ENCODE results near the gene PFDN2. TPM values are rescaled to one million over a fixed set of nuclear protein-coding genes. Genes with fewer than 3 reads are reported as not detected.
"Not testable (repeated sequence)": the region's sequence is repeated elsewhere in the genome, so short reads cannot be mapped to it uniquely, and the experiment has no call there.

PFDN2 gene
- total and polyA plus RNA-seq, 7 donors, result 40.7 to 115 (median 63.4) TPM

DNA sequence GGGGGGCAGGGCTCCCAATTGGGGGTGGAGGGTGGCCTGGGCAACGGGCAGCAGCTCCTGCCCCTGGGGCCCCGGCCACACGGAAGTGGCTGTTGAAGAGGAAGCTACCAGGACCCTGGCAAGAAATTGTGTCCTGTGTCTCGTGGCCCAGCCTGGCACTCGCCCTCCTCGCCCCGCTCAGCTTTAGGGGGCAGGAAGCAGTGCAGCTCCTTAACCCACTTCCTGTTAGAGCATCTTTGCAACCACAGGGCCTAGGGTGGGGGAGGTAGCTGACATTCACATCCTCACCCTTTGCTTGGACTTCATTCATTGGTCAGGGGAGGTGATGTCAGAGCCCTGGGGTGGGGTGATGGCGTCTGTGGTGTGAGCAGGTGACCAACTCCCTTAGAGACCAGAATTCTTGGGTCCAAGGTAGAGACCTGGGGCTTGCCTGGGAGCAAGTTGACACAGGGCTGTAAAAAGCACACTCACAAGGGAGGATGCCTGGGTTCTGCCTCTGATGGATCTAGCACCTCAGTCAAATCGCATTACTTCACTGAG is 48.0 kb downstream of the PFDN2 start, which contains the start of gene ARHGAP30:
TSS of gene ARHGAP30 (minus strand) at position 161 of the 540 bp plus-strand sequence. CDS start 267 bp downstream, outside the sequence.
- peak within 1 kb of the TSS in 3 of 4 donors; percentile 16 to 42 (median 31) for H3K4me3 ChIP-seq
- peak; percentile 83 for DNase-seq
- TF ChIP-seq EP300 (IDR thresholded peaks at IDR 0.05) (no peak), POLR2A (IDR thresholded peaks at IDR 0.05) (no peak), POLR2AphosphoS5 (IDR thresholded peaks at IDR 0.05) (peak in 2 of 4 donors; percentile 14 to 47)
- TF ChIP-seq, protein P1, sequence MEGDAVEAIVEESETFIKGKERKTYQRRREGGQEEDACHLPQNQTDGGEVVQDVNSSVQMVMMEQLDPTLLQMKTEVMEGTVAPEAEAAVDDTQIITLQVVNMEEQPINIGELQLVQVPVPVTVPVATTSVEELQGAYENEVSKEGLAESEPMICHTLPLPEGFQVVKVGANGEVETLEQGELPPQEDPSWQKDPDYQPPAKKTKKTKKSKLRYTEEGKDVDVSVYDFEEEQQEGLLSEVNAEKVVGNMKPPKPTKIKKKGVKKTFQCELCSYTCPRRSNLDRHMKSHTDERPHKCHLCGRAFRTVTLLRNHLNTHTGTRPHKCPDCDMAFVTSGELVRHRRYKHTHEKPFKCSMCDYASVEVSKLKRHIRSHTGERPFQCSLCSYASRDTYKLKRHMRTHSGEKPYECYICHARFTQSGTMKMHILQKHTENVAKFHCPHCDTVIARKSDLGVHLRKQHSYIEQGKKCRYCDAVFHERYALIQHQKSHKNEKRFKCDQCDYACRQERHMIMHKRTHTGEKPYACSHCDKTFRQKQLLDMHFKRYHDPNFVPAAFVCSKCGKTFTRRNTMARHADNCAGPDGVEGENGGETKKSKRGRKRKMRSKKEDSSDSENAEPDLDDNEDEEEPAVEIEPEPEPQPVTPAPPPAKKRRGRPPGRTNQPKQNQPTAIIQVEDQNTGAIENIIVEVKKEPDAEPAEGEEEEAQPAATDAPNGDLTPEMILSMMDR (IDR thresholded peaks at IDR 0.05), result no peak
- H3K4me1 ChIP-seq, result no peaks in the 10 kb centered on the region
- intact Hi-C loops (cut with DNase I), result no loop called here
- 57 to 79% methylated on average over 9 of the region's 9 CpGs for WGBS, 2 donors
- no peaks in the 10 kb centered on the region for H3K36me3 ChIP-seq
- H3K27me3 ChIP-seq, result peaks cover 0 to 4% (median 0%) of the 10 kb centered on the region in 3 donors
- H3K9me3 ChIP-seq, result no peaks in the 10 kb centered on the region
- peak within 1 kb of the TSS; percentile 42 to 64 (median 50) for H3K27ac ChIP-seq

DNA sequence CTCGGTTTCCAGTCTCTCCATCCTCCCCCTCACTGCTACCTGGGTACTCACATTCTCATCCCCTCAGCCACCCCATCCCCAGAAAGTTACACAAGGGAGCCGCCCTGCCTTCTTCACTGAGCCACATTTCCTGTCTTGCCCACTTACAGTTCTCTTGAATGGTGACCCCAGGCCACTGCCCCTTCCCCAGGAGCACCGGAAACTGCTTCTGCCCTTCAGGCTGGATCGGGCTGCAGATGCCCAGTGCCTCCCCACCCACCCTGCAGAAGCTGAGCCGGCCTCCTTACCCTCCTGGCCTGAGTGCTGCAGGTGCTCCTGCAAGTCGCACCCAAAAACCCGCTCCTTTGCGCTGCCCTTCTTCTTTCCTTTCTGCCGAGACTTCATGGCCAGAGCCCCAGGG is 48.6 kb downstream of the PFDN2 start:
- 47 to 87% methylated on average over 9 of the region's 9 CpGs for WGBS, 2 donors
- H3K27ac ChIP-seq, result peak overlapping the region; percentile 42 to 64 (median 50)
- intact Hi-C loops (cut with DNase I), result no loop called here
- no peak for DNase-seq
- no peak for TF ChIP-seq POLR2A (IDR thresholded peaks at IDR 0.05)
- TF ChIP-seq, protein P1 (IDR thresholded peaks at IDR 0.05), result no peak
- no peak for TF ChIP-seq POLR2AphosphoS5 (IDR thresholded peaks at IDR 0.05)
- no peak for TF ChIP-seq EP300 (IDR thresholded peaks at IDR 0.05)
- no peaks in the 10 kb centered on the region for H3K36me3 ChIP-seq
- peaks cover 0 to 5% (median 0%) of the 10 kb centered on the region in 3 donors for H3K27me3 ChIP-seq
- no peaks in the 10 kb centered on the region for H3K4me1 ChIP-seq
- no peaks in the 10 kb centered on the region for H3K9me3 ChIP-seq
- H3K4me3 ChIP-seq, result peak overlapping the region in 3 of 4 donors; percentile 16 to 42 (median 31)

GRCh38 chr1:161068306-161069234 is 49.3 kb downstream of the PFDN2 start:
- DNase-seq, result peak; percentile 80
- peak overlapping the region; percentile 42 to 64 (median 50) for H3K27ac ChIP-seq
- H3K36me3 ChIP-seq, result no peaks in the 10 kb centered on the region
- TF ChIP-seq POLR2A (IDR thresholded peaks at IDR 0.05), result no peak
- TF ChIP-seq, protein P1 (IDR thresholded peaks at IDR 0.05), result no peak
- TF ChIP-seq POLR2AphosphoS5 (IDR thresholded peaks at IDR 0.05), result no peak
- no peak for TF ChIP-seq EP300 (IDR thresholded peaks at IDR 0.05)
- H3K9me3 ChIP-seq, result no peaks in the 10 kb centered on the region
- no peaks in the 10 kb centered on the region for H3K4me1 ChIP-seq
- intact Hi-C loops (cut with DNase I), result no loop called here
- WGBS, 2 donors, result 45 to 63% methylated on average over 10 of the region's 10 CpGs
- H3K4me3 ChIP-seq, result peak overlapping the region in 3 of 4 donors; percentile 16 to 42 (median 31)
- H3K27me3 ChIP-seq, result peaks cover 0 to 8% (median 0%) of the 10 kb centered on the region in 3 donors

DNA sequence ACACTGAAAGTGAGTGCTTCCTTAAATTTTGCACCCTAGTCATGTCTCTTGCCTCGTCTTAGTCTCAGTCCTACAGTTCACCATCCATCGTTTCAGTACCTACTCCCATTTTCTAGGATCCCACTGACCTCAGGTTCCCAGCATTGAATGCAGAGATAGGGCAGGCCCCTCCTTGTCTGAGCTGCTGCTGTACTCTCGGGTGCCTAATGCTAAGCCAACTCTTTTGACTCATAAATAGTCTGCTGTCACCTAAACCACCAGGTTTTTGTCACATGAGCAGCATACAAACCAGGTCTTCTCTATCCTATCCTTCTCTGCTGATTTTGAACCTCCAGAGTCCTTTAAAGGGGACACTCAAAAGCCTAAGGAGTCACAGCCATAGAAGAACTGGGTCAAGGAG is 51.1 kb downstream of the PFDN2 start:
- 62 to 85% methylated on average over 3 of the region's 3 CpGs for WGBS, 2 donors
- Histone ChIP-seq H3K27me3 (peaks cover 0 to 12% (median 0%) of the 10 kb centered on the region in 3 donors), H3K27ac (no peak overlapping the region), H3K4me3 (no peak overlapping the region), H3K36me3 (no peaks in the 10 kb centered on the region), H3K4me1 (no peaks in the 10 kb centered on the region), H3K9me3 (no peaks in the 10 kb centered on the region)
- intact Hi-C loops (cut with DNase I), result no loop called here
- TF ChIP-seq POLR2AphosphoS5 (IDR thresholded peaks at IDR 0.05) (no peak), EP300 (IDR thresholded peaks at IDR 0.05) (no peak)
- TF ChIP-seq, protein P1 (IDR thresholded peaks at IDR 0.05), result no peak
- no peak for DNase-seq

GRCh38 chr1:161065681-161066080 is 52.2 kb downstream of the PFDN2 start:
- H3K27ac ChIP-seq; H3K36me3 ChIP-seq; intact Hi-C loops (cut with DNase I); DNase-seq; H3K9me3 ChIP-seq; H3K4me3 ChIP-seq; H3K4me1 ChIP-seq: not testable (repeated sequence)
- WGBS, 2 donors, result 95% methylated on average over 7 of the region's 7 CpGs
- H3K27me3 ChIP-seq, result peaks cover 0 to 12% (median 0%) of the 10 kb centered on the region in 3 donors

- DNase-seq; H3K4me3 ChIP-seq; H3K4me1 ChIP-seq; intact Hi-C loops (cut with DNase I); H3K27ac ChIP-seq; H3K9me3 ChIP-seq; H3K36me3 ChIP-seq: not testable (repeated sequence)
- peaks cover 0 to 12% (median 0%) of the 10 kb centered on the region in 3 donors for H3K27me3 ChIP-seq
- 76 to 80% methylated on average over 6 of the region's 6 CpGs for WGBS, 2 donors
Observed at GRCh38 chr1:161063936-161064335, 53.9 kb downstream of the PFDN2 start.
